SU-DHL-6 (cell line): ENCODE data around the gene MARCHF3.

Source experiments
- H2AFZ ChIP-seq: fragments of 200-600 bp; sonication (generic); 2 replicates; pipeline ENCODE4 v1.6.1; 2014; ENCODE audit warnings: low read depth, mild to moderate bottlenecking, moderate library complexity, mixed read lengths, antibody characterized with exemption, low read length; ENCODE audit not compliant: severe bottlenecking
- H3F3A ChIP-seq: fragments of 200-600 bp; shearing (Covaris generic); 2 replicates; pipeline ENCODE4 v1.6.0; 2016; ENCODE audit warnings: antibody characterized with exemption, mild to moderate bottlenecking; ENCODE audit not compliant: insufficient read depth
- H3K27ac ChIP-seq: fragments of 200-600 bp; sonication (generic); 2 replicates; pipeline ENCODE4 v1.5.1; 2016; ENCODE audit warnings: low read depth, mild to moderate bottlenecking, low read length, moderate library complexity, mixed read lengths
- H3K27me3 ChIP-seq: fragments of 200-600 bp; sonication (generic), shearing (Covaris generic); 2 replicates; pipeline ENCODE4 v1.6.0; 2014; ENCODE audit warnings: mild to moderate bottlenecking, low read length
- H3K36me3 ChIP-seq: fragments of 200-600 bp; sonication (generic); 2 replicates; pipeline ENCODE4 v1.6.1; 2014; ENCODE audit warnings: mild to moderate bottlenecking, low read length, mixed read lengths
- H3K4me2 ChIP-seq: fragments of 300-600, 200-600 bp; shearing (Covaris generic), sonication (generic); 2 replicates; pipeline ENCODE4 v1.6.0; 2014; ENCODE audit warnings: low read length, low read depth, mild to moderate bottlenecking; ENCODE audit not compliant: poor library complexity, severe bottlenecking
- H3K4me3 ChIP-seq: fragments of 200-600 bp; sonication (generic); 2 replicates; pipeline ENCODE4 v1.5.1; 2014; ENCODE audit warnings: antibody characterized with exemption, low read length, mild to moderate bottlenecking, mixed read lengths; ENCODE audit not compliant: insufficient read depth, poor library complexity, severe bottlenecking
- H3K79me2 ChIP-seq: fragments of 200-600 bp; sonication (generic); 2 replicates; pipeline ENCODE4 v1.6.1; 2014; ENCODE audit warnings: mild to moderate bottlenecking, low read length, moderate library complexity; ENCODE audit not compliant: insufficient read depth
- H3K9ac ChIP-seq: fragments of 200-600 bp; sonication (generic); 2 replicates; pipeline ENCODE4 v1.7.0; 2014; ENCODE audit warnings: mild to moderate bottlenecking, low read length
- H3K9me2 ChIP-seq: fragments of 200-600 bp; sonication (generic); replicated peaks from 2 replicates; pipeline ENCODE4 v1.6.1; 2014; ENCODE audit warnings: low read length; ENCODE audit not compliant: insufficient read depth
- H3K9me3 ChIP-seq: fragments of 200-600 bp; sonication (generic); 2 replicates; pipeline ENCODE4 v1.6.1; 2014; ENCODE audit warnings: low read length, mixed read lengths; ENCODE audit not compliant: insufficient read depth
- H4K20me1 ChIP-seq: fragments of 200-600 bp; sonication (generic); 2 replicates; pipeline ENCODE4 v1.6.1; 2014; ENCODE audit warnings: low read depth, mild to moderate bottlenecking, antibody characterized with exemption, low read length, moderate library complexity, mixed read lengths
- EZH2phosphoT487 ChIP-seq: fragments of 200-600 bp; sonication (generic), shearing (Covaris generic); conservative IDR thresholded peaks from 2 replicates; pipeline ENCODE4 v1.6.1; 2018; ENCODE audit warnings: mild to moderate bottlenecking, antibody characterized with exemption, low read length, moderate library complexity, mixed read lengths
- TF ChIP-seq, protein P1 (sequence below): fragments of 200-600 bp; sonication (generic); IDR thresholded peaks from one replicate; pipeline ENCODE4 v1.5.1; 2017; ENCODE audit warnings: antibody characterized with exemption, mild to moderate bottlenecking, low read length, moderate library complexity; ENCODE audit not compliant: insufficient read depth, poor library complexity, severe bottlenecking

Gene MARCHF3

GRCh38 chr5:127014573-127014972 lies 15.8 kb downstream of the MARCHF3 start:
- Histone ChIP-seq H3K27me3 (no peaks in the 10 kb centered on the region), H3K9me3 (no peaks in the 10 kb centered on the region), H3K4me2 (no peak overlapping the region), H2AFZ (no peak overlapping the region), H3K79me2 (no peaks in the 10 kb centered on the region), H3F3A (no peaks in the 10 kb centered on the region), H3K27ac (no peak overlapping the region), H3K4me3 (no peak overlapping the region), H3K9me2 (no peaks in the 10 kb centered on the region), H3K36me3 (no peaks in the 10 kb centered on the region), H3K9ac (no peak overlapping the region), H4K20me1 (no peaks in the 10 kb centered on the region)
- TF ChIP-seq, protein P1, sequence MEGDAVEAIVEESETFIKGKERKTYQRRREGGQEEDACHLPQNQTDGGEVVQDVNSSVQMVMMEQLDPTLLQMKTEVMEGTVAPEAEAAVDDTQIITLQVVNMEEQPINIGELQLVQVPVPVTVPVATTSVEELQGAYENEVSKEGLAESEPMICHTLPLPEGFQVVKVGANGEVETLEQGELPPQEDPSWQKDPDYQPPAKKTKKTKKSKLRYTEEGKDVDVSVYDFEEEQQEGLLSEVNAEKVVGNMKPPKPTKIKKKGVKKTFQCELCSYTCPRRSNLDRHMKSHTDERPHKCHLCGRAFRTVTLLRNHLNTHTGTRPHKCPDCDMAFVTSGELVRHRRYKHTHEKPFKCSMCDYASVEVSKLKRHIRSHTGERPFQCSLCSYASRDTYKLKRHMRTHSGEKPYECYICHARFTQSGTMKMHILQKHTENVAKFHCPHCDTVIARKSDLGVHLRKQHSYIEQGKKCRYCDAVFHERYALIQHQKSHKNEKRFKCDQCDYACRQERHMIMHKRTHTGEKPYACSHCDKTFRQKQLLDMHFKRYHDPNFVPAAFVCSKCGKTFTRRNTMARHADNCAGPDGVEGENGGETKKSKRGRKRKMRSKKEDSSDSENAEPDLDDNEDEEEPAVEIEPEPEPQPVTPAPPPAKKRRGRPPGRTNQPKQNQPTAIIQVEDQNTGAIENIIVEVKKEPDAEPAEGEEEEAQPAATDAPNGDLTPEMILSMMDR, result no peak
- no peak for TF ChIP-seq EZH2phosphoT487

DNA sequence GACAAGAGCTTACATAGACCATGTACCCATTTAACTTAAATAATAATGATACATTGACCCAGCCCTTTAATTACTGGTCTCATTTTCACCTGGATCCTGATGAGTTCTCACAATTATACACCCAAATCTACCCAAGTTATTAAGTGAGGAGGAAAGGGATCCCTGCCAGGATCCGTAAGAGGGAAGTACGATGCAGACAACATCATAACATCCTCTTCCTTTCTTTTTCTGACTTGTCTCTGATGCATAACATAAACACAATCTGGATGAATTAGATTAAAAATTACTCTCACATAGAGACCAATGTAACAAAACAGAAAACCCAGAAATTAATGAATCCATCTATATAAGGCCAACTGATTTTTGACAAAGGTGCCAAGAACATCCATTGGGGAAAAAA lies 17.0 kb downstream of the MARCHF3 start:
- H3K27ac ChIP-seq, result no peak overlapping the region
- TF ChIP-seq EZH2phosphoT487, result no peak
- TF ChIP-seq, protein P1, result no peak
- H3K4me2 ChIP-seq, result no peak overlapping the region
- H3F3A ChIP-seq, result no peaks in the 10 kb centered on the region
- no peaks in the 10 kb centered on the region for H3K36me3 ChIP-seq
- no peaks in the 10 kb centered on the region for H4K20me1 ChIP-seq
- H3K27me3 ChIP-seq, result no peaks in the 10 kb centered on the region
- H3K79me2 ChIP-seq, result no peaks in the 10 kb centered on the region
- H3K4me3 ChIP-seq, result no peak overlapping the region
- no peak overlapping the region for H2AFZ ChIP-seq
- no peaks in the 10 kb centered on the region for H3K9me3 ChIP-seq
- H3K9me2 ChIP-seq, result no peaks in the 10 kb centered on the region
- no peak overlapping the region for H3K9ac ChIP-seq

- H3K9me2 ChIP-seq, result no peaks in the 10 kb centered on the region
- H3K9me3 ChIP-seq, result no peaks in the 10 kb centered on the region
- no peaks in the 10 kb centered on the region for H3K36me3 ChIP-seq
- no peaks in the 10 kb centered on the region for H3F3A ChIP-seq
- no peak overlapping the region for H3K4me2 ChIP-seq
- no peak overlapping the region for H2AFZ ChIP-seq
- H4K20me1 ChIP-seq, result no peaks in the 10 kb centered on the region
- no peak overlapping the region for H3K4me3 ChIP-seq
- no peaks in the 10 kb centered on the region for H3K79me2 ChIP-seq
- TF ChIP-seq, protein P1, result no peak
- no peak for TF ChIP-seq EZH2phosphoT487
- no peak overlapping the region for H3K9ac ChIP-seq
- H3K27me3 ChIP-seq, result no peaks in the 10 kb centered on the region
- H3K27ac ChIP-seq, result no peak overlapping the region
Observed at GRCh38 chr5:127012916-127013315, 17.4 kb downstream of the MARCHF3 start.
